Stimulated activated CD8-positive, alpha-beta memory T cell treated with anti-CD3 and anti-CD28 coated beads, Interleukin-7, amount 100 ng/mL, for 24 hours (primary cell): Measurements from ENCODE around the gene MORN1.
"Not testable (repeated sequence)": the region's sequence is repeated elsewhere in the genome, so short reads cannot be mapped to it uniquely, and the experiment has no call there.

Source experiments
- DNase-seq: peaks from one replicate; pipeline ENCODE4 v3.0.0-alpha.2; 2020; ENCODE audit warnings: low read depth

MORN1 gene

DNA sequence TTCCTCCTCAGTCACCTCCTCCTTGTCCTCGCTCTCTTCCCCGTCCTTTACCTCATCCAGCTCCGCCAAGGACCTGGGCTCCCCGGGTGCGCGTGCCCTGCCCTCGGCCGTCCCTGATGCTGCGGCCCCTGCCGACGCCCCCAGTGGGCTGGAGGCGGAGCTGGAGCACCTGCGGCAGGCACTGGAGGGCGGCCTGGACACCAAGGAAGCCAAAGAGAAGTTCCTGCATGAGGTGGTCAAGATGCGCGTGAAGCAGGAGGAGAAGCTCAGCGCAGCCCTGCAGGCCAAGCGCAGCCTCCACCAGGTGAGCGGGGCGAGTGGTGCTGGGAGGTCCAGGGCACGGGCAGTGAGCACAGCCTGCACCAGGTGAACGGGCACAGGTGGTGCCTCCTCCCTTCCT is 87.1 kb downstream of the MORN1 start:
- no peak for DNase-seq

DNA sequence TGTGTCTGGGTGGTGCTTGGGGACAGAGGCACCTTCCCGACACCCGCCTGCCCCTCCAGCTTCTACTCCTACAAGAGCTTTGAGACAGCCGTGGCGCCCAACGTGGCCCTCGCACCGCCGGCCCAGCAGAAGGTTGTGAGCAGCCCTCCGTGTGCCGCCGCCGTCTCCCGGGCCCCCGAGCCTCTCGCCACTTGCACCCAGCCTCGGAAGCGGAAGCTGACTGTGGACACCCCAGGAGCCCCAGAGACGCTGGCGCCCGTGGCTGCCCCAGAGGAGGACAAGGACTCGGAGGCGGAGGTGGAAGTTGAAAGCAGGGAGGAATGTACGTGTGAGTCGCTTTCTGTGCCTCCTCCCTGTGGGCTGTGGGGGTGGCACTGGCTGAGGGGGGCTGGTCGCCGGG is 87.6 kb downstream of the MORN1 start:
- no peak for DNase-seq

DNA sequence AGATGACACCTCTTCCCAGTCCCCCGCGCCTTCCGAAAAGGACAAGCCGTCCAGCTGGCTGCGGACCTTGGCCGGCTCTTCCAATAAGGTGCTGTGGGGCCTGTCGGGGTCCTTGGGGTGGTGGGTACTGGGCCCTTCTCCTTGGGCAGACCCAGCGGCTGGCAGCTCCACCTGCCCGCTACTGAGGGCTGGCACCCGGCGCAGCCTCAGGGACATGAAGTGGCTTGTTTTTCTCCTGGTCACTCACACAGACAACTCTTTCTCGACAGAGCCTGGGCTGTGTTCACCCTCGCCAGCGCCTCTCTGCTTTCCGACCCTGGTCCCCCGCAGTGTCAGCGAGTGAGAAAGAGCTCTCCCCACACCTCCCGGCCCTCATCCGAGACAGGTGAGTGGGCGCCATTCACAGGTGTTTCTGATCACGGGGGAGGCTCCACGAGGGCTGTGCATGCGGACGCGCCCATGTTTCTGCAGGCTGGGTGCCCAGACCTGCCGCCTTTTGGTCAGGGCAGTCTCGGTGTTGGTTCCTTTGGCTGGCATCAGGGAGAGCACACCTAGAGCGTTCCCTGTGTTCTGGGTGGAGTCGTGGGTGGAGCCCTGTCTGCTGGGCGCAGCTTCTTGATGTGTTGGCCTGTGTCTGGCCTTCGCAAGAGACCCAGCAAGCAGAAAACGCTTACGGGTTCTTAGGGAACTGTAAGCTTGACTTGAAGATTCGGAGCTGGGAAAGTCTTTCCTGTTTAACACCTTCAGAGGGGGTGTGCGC is 88.2 kb downstream of the MORN1 start:
- no peak for DNase-seq

DNA sequence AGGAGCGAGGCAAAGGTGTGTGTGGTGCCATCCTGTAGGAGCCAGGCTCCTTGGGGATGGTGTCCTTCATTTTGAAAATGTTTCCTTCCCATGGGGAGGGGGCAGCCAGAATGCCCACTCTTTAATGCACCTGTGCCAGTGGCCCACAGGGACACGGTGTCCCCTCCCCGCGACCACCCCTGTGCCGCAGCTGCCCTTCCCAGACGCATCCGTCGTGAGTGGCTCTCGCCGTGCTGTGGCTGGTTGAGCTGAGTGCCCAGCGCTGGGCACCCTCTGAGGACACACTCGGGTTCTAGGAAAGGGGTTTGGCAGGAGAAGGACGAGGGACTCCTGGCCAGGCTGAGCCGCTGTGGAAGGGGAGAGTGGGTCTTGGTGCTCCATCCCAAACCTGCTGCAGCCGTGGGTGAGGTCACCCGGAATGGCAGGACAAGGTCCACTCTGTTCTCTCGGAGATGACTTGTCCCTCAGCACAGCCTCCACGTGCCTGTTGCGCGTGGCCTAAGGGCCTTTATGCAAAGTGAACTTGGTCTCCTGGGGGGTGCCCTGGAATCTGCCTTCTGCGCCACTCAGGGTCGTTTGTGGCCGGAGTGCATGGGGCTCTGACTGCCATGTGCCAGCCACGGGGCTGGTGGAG is 88.9 kb downstream of the MORN1 start:
- no peak for DNase-seq

DNA sequence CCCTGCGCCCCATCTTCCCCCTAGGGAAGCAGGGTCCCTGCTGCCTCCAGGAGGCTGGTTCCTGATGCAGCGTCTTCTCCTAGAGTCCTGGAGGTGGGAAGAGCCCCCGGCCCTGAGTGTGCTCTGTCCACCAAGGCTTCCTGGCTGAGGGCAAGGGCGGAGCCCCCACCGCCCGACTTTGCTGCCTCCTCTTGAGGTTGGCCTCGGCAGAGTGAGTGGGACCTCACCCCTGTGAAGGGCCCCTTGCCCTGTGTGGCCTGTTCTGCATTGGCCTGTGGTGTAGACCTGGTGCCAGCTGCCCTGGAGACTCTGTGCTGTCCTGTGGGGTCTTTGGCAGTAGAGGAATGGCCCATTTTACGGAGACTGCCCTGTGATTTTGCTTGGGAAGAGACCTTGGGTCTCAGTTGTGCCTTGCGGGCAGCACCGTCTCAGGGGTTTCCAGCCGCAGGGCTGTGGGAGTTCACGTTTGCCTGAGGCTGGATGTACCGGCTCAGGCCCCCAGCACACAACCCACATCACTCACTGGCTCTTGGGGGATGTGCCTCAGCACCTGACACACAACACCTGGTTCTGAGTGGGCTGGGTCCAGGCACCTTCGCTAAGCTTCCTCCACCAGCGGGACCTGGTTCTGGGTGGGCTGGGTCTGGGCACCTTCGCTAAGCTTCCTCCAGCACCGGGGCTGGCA is 89.6 kb downstream of the MORN1 start:
- no peak for DNase-seq

DNA sequence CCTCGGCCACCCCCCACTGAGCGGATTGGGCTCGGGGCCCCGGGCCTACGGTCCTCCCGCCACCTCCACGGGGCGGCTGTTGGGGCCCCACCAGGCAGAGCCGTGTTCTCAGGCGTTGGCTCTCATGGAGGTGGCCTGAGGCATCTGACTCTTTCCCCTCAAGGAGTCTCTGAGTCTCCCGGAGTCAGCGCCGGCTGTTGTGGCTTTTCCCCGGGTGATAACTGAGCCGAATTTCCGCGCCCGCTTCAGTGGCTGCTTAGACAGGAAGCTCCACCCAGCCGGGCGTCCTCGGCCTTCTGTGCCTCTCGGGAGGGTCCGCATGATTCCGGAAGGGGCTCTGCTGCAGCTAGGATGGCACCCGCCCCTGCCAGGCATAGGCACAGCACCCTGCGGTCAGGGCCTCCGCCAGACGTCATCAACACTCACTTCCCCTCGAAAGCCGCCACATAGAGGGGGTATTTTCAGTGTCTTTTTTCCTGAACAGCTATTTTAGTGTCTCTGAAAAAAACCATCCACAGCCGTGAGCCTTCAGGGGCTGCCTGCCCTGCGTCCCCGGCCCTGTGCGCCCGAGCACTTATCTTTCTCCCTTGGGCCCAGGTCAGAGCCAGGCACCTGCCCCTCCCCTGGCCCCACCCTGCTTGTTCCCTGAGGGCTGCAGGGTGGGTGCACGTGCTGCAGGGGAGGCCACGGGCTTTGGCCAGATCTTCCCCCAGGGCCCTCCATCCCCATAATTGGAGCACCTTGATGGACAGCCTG is 90.3 kb downstream of the MORN1 start:
- peak; percentile 73 for DNase-seq

DNA sequence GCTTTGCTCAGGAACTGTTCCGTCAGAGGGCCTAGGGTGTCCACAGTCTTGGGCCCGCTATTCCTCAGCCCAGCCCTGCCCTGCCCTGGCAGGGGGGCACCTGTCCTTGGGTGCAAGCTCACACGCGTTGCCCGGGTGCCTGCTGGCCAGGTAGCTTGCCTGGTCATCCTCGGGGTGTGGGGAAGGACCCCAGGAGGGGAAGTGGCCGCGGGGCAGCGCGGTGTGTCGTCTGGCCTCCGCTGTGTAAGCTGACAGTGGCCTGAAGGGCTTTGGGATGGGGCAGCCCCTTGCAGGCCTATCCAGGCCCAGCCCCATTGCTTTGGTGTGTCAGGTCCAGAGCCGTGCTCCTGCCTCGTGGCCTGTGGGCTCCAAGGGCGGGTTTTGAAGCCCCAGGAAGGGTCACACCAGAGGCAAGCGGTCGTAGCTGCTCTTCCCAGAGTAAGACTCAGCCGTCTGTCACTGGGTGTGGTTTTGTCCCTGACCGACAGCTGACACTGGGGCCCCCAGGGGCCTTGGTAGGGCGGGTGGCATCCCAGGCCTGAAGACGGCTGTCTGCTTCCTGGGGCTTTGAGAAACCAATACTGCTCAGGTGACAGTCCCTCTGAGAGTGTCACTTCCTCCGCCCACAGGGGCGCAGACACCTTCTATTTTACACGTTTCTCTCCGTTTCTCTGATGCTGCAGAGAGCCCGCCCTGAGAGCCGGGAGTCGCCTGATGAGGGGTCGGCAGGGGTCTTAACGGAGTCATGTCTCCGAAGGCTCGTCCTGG is 91.2 kb downstream of the MORN1 start:
- DNase-seq: peak; percentile 52

DNA sequence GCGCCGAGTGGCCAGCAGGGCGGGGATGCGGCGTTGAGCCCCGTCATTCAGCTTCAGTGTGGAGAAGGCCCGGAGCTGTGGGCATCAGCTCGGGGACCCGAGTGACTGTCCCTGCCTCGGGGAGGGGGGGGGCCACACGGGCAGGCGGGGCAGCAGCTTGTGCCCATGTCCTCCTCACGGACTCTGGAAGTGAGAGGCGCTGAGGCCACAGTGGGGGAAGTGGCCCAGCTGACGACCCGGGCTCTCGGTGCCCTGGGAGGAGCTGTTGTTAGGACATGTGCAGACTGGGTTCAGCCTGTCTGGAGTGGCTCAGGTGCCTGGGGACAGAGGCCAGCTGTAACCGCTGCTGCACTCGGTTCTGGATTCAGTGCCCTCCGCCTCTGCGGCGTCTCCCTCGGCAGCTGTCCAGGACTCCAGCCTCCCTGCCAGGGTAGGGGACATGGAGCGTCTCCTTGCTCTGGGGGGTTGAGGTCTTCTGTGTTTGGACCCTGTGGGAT is 92.2 kb downstream of the MORN1 start:
- no peak for DNase-seq

DNA sequence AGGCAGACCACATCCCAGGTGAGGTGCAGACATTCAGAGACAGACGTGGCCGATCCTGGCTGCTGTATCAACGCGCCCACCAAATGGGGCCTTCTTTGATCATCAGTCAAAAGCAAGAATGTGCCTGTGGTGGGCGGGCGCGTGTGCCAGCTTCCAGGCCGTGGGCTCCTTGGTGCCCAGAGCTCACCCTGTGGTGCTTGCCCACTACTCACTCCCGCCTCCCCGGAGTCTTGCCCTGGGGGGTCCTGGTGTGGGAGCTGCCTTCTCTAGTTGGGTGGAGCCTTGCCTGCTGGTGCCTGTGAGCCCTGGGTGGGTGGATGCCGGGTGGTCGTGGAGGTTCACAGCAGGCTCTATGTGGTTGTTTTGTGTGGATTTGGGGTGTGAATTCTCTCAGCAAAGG is 92.7 kb downstream of the MORN1 start:
- no peak for DNase-seq

DNA sequence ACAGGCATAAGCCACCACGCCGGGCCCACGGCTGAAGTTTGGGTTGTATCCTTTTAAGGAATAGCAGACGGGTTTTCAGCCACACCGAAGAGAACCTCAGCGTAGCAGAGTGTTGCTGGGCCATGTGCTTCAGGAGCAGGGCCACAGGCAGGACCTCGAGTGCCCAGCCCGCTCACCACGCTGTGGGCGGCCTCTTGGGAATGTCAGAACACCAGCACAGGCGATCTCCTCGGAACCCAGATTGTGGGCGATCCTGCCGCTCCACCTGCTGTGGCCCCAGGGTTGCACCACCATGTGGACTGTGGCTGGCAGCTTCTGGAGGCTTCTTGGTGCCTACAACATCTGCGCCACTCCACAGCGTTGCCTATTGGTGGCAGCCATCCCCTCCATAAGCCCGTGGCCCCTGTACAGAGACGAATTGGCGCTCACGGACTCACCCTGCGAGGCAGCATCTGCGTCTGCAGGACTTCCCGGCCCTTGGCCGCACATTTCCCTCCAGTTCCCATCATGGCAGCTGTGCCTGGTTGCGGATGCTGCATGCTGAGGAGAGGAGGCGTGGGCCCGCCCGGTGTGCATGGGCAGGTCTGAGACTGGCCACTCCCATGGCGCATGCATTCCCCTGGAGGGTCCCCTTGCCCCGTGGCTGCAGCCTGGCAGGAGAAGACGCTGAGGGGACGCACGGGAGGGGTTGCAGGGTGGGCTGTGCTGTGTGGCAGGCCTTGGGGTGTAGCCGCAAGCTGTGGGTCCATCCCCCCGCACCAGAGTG is 93.9 kb downstream of the MORN1 start:
- no peak for DNase-seq

DNA sequence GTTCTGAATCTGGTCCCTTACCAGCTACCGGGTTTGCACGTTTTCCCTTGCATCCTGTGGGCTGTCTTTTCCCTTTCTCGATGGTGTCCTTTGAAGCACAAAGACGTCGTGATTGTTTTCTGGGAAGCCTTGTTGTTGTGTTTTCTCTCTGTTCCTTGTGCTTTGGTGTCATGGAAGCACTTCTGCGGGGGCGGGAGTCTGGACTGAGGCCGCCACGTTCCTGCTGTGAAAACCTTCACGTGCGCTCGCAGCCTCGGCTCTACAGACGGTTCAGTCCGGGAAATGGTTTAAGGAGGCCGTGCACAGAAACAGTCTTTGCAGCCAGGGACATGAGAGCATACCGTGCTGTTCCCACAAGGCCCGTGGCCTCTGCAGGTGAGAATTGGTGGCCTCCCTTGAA is 94.7 kb downstream of the MORN1 start:
- no peak for DNase-seq

DNA sequence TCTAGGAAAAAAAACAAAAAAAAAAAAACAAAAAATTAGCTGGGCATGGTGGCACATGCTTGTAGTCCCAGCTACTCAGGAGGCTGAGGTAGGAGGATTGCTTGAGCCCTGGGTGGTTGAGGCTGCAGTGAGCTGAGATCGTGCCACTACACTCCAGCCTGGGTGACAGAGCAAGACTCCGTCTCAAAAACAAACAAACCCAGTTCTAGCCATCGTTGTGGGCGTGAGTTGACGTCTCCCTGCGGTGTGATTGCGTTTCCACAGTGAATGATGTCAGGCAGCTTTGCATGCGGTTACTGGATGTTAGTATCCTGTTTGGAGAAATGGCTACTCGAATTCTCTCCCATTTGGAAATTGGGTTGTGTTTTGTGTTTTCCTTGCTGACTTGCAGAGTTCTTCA is 95.1 kb downstream of the MORN1 start:
- not testable (repeated sequence) for DNase-seq

DNA sequence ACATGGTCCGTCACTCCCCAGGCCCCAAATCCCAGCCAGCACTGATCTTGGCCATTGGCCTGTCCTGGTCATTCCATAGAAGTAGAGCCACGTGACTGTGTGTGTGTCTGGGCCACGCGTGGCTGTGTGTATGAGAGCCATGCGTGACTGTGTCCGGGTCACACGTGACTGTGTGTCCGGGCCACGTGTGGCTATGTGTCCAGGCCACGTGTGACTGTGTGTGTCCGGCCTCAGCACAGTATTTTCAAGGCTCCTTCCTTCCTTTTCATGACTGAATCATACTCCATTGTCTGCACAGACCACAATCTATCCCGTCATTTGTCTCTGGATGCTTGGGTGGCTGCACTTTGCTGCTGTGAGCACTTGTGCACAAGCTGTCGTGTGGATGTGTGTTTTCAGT is 95.8 kb downstream of the MORN1 start:
- DNase-seq: no peak

DNA sequence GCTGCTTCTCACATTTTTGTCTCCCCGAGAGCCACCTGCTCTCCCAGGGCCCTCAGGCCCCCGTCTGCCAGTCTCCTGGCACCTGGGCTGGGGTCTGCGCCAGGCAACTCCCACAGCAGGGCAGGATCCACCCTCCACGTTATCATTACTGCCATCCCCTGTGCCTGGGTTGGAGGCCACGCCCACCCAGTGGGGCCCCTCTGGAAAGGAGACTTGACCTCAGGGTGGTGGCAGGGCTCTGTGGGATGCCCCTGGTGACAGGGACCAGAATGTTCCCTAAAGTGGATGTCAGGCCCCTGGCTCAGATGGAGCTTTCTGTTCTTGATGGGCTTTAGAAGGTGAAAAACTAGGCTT is 96.7 kb downstream of the MORN1 start:
- DNase-seq: no peak

DNA sequence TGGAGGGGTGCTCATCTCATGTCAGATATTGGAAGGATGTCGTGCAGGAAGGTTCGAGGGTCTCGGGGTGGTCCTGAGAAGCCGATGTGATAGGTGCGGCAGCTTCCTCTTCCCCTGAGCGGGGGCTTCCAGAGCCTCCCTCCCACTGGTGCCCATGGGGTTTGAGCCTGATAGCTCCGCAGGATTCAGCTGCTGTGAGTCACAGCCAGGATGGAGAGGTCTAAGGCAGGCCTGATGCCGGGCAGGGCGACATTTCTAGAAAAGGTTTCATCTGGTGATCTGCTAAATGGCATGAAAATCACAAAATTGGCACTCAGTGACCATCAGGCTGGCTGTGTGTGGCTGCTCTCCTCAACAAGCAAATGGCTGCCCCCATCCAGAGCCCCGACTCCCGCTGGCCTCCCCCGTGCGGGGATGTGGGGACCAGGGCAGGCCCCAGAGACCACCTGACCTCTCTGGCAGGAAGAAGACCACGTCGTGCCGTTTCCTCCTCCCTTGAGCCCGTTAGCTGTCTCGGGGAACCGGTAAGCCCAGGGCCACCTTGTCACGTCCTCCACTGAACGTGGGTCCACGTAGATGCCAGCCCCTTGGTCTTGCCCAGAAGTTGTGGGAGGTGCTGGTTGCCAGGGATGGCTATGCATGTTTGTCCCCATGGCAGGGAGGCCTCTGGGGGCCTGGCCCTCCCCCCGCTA is 97.2 kb downstream of the MORN1 start:
- no peak for DNase-seq

DNA sequence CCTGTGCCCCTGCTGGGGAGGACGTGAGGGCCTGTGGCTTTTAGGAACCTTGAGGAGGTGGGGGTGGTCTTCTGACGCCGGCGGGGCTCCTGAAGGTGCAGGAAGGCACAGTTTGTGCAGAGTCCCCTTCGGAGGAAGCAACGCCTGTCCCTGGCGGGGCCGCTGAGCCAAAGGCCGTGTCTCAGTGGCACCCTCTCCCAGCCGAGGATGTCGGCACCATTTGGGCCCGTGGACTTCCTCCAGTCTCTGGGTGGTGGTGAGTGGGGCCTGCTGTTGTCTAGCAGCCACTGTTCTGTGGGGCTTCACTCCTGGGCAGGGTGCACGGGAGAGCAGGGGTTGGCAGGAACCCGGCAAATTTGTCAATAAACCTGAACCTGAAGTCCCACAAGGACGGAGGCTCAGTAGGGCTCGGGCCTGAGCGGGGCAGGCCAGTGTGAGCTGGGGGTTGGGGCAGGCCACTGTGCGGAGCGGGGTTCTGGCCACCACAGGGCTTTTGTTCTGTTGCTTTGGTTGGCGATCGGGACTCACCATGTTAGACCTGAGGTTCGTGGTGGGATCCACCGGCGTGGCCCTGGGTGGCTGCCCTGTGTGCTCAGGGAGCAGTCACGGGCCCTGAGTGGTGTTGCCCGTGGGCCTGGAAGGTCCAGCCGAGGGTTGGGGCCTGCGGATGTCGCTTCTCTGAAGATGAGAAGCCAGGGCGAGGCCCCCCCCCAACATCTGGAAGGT is 98.5 kb downstream of the MORN1 start:
- no peak for DNase-seq

DNA sequence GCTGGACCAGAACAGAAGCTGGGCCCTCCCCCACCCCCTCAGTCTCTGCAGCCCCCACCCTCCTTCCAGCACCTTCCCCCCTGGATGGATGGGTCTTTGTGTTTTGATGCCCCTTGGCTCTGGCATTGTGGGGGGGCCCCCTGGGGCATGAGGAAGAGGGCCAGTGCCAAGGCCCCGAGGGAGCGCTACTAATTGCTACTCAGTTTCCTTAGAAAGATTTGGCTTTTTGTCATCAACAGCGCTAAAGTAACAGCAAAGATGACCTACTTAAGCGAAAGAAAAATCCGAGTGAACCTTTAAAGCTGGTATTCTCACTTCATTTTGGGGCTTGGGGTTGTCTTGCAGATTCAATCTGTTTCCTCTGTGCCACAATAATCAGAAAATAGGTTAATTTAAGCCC is 99.8 kb downstream of the MORN1 start:
- no peak for DNase-seq

DNA sequence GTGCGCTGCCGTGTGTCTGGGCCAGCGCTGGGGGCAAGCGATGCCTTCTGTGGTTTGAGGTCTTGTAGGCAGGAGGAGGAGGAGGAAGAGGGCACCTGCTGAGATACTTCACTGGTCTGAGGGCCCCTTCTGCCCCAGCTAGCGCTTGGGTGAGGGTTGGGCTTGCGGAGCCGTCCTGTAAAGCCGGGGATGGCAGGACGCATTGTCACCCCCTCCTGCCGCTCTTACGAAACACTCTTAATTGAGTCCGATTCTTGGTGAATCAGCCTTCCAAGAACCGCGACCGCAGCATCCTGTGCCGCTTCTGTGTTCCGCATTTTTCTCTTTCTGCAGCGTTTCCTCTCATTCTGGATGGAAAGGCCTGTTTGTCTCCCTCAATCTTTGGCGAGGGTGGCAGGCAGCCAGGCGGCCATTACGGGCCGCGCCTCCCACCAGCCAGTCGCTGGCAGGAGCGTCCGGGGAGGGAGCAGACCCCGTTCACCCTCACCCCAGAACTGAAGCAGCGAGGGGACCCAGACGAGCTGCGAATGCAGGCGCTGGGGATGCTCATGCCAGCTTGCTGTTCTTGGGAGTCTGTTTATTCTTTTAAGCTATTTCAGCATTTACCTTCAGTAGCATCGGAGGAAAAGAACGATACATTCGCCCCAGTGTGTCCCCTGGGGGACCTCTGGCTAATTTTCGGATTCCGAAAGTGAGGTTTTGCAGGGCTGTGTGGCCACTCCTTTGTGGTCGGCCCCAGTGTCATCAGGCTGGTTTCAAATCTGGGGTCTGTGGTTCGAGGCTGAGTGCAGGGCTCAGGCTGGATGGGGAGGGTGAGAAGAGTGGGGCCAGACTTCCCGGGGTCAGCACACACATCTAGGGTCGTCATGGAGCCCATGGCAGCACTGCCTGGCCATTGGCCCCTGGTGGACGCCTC is 100.5 kb downstream of the MORN1 start:
- DNase-seq: peak; percentile 69

DNA sequence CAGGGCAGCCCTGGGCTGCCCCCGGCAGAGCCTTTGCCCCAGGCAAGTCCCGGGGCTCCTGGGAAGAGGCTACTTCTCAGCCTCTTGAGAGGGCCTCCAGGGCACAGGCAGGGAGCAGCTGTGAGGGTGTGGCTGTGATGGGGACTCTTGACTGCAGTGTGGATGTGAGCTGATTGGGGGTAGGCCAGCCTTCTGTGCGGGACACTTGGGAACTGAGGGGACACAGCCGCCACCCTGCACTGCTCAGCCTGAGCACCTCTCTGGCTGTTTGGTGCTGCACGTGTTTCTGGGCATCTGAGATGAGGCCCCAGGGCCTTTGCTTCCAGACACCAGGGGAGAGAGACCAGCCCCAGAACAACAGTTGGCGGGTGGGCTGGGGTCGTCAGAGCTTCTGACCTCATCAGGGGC is 101.2 kb downstream of the MORN1 start:
- no peak for DNase-seq
